ENCODE results near the gene IL17REL. TPM values are rescaled to one million over a fixed set of nuclear protein-coding genes. Genes with fewer than 3 reads are reported as not detected.

Gene IL17REL
- total RNA-seq, 2 donors from 2014 or later: 0.15 TPM; not detected in 1

DNA sequence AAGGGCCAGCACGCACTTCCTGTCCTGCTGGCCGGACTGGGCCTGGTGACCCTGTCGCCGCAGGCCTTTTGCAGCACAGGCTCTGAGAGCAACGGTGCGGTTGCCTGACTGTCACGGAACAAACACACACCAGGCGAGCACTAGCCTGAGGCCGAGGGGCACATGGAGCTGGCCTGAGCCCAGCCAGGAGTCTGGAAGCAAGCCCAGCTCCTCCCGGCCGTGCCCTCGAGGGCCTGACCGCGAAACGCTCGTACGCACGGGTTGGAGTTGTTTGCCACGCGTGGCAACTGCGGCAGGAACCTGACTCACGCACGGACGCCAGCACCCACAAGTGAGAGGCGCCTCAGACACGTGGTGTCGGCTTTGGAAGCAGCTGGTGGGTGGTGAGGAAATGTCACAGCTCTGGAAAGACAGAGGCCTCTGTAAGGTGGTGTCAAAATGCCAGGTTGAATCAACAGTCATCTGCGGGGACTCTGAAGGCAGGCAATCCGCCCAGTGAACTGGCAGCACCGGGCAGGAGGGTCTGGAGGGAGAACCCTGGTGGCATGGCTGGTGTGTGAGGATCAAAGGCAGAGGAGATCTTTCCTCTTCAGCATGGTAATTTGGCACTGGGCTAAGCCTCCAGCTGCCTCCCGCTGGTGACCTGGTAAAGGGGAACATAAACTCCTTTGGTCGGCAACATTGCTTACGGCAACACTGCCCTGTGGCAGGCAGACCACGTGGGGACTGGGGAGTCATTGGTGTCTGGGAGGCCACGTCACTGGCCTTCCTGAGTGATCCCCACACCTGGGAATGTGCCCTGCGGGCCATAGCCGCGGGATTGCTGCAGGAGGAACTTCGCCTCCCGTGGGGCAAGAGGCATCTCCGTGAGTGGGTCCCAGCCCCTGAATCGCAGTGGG, 15.3 kb upstream of the IL17REL start:
- no peaks in the 10 kb centered on the region for H3K9me3 ChIP-seq (ENCODE audit: control insufficient read depth, low read length)
- H3K4me3 Mint-ChIP-seq: no peak overlapping the region
- no peak for DNase-seq
- no peak overlapping the region for H3K27ac Mint-ChIP-seq
- peaks cover 22% of the 10 kb centered on the region for H3K27me3 ChIP-seq (ENCODE audit: control insufficient read depth, insufficient read depth, low read length, poor library complexity, severe bottlenecking)
- no peak overlapping the region for H3K27ac ChIP-seq (ENCODE audit: low read depth, low read length)
- no peaks in the 10 kb centered on the region for H3K36me3 Mint-ChIP-seq (ENCODE audit: low read depth)
- no peaks in the 10 kb centered on the region for H3K36me3 ChIP-seq (ENCODE audit: control insufficient read depth, insufficient read depth, low read length)
- 90 to 91% methylated on average over 25 to 42 of the region's 42 CpGs for WGBS, 2 experiments (ENCODE audit: insufficient coverage in 1 of 2, insufficient read length in 1 of 2)
- no peaks in the 10 kb centered on the region for H3K4me1 ChIP-seq (ENCODE audit: control insufficient read depth, insufficient read depth, low read length)
- no peak overlapping the region for H3K9ac ChIP-seq (ENCODE audit: extremely low read depth, low read length, poor library complexity, severe bottlenecking)
- TF ChIP-seq, protein P1, sequence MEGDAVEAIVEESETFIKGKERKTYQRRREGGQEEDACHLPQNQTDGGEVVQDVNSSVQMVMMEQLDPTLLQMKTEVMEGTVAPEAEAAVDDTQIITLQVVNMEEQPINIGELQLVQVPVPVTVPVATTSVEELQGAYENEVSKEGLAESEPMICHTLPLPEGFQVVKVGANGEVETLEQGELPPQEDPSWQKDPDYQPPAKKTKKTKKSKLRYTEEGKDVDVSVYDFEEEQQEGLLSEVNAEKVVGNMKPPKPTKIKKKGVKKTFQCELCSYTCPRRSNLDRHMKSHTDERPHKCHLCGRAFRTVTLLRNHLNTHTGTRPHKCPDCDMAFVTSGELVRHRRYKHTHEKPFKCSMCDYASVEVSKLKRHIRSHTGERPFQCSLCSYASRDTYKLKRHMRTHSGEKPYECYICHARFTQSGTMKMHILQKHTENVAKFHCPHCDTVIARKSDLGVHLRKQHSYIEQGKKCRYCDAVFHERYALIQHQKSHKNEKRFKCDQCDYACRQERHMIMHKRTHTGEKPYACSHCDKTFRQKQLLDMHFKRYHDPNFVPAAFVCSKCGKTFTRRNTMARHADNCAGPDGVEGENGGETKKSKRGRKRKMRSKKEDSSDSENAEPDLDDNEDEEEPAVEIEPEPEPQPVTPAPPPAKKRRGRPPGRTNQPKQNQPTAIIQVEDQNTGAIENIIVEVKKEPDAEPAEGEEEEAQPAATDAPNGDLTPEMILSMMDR (conservative IDR thresholded peaks at IDR 0.05): no peak
- H3K9me3 Mint-ChIP-seq: peaks cover 5% of the 10 kb centered on the region
- H3K27me3 Mint-ChIP-seq (ENCODE audit: insufficient read depth): peaks cover 15% of the 10 kb centered on the region
- no peak overlapping the region for H3K4me3 ChIP-seq (ENCODE audit: low read length)
- H3K4me1 Mint-ChIP-seq: no peaks in the 10 kb centered on the region

DNA sequence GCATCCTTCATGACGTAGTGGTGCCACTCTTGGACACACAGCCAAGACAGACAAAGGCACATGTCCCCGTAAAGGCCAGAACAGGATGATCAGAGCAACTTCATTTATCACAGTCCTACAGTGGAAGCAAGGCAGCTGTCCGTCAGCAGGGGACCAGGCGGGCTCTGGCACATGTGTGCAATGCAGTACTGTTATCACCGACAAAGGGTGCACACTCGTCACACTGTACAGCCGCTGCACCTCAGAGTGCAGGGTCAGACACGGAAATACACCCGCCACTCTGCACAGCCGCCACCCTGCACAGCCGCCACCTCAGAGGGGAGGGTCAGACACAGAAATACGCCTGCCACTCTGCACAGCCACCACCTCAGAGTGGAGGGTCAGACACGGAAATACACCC, 13.4 kb upstream of the IL17REL start:
- Histone ChIP-seq H3K36me3 (ENCODE audit: control insufficient read depth, insufficient read depth, low read length) (no peaks in the 10 kb centered on the region), H3K9ac (ENCODE audit: extremely low read depth, low read length, poor library complexity, severe bottlenecking) (no peak overlapping the region), H3K27me3 (ENCODE audit: control insufficient read depth, insufficient read depth, low read length, poor library complexity, severe bottlenecking) (peaks cover 22% of the 10 kb centered on the region), H3K4me1 (ENCODE audit: control insufficient read depth, insufficient read depth, low read length) (no peaks in the 10 kb centered on the region), H3K9me3 (ENCODE audit: control insufficient read depth, low read length) (no peaks in the 10 kb centered on the region), H3K27ac (ENCODE audit: low read depth, low read length) (no peak overlapping the region), H3K4me3 (ENCODE audit: low read length) (no peak overlapping the region)
- Mint-ChIP-seq H3K9me3 (peaks cover 5% of the 10 kb centered on the region), H3K36me3 (ENCODE audit: low read depth) (no peaks in the 10 kb centered on the region), H3K27me3 (ENCODE audit: insufficient read depth) (peaks cover 15% of the 10 kb centered on the region), H3K27ac (no peak overlapping the region), H3K4me1 (no peaks in the 10 kb centered on the region), H3K4me3 (no peak overlapping the region)
- TF ChIP-seq, protein P1 (conservative IDR thresholded peaks at IDR 0.05): no peak
- WGBS, 2 experiments (ENCODE audit: insufficient coverage in 1 of 2, insufficient read length in 1 of 2): 93 to 98% methylated on average over 11 to 12 of the region's 13 CpGs
- DNase-seq: no peak

DNA sequence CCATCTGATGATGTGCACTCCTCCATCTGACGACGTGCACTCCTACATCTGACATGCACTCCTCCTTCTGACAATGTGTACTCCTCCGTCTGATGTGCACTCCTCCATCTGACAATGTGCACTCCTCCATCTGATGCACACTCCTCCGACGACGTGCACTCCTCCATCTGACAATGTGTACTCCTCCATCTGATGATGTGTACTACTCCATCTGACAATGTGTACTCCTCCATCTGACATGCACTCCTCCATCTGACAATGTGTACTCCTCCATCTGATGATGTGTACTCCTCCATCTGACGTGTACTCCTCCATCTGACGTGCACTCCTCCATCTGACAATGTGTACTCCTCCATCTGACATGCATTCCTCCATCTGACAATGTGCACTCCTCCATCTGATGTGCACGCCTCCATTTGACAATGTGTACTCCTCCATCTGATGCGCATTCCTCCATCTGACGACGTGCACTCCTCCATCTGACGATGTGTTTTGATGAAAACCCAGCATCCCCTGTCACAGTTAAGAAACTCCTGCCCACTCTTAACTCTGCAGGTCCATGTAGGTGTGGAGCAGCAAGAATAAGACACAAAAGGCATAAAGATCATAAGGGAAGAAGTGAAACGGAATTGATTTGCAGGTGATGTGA, 9.7 kb upstream of the IL17REL start:
- H3K4me1 Mint-ChIP-seq: no peaks in the 10 kb centered on the region
- Histone ChIP-seq H3K4me3 (ENCODE audit: low read length) (no peak overlapping the region), H3K9me3 (ENCODE audit: control insufficient read depth, low read length) (no peaks in the 10 kb centered on the region), H3K27ac (ENCODE audit: low read depth, low read length) (no peak overlapping the region), H3K36me3 (ENCODE audit: control insufficient read depth, insufficient read depth, low read length) (no peaks in the 10 kb centered on the region), H3K4me1 (ENCODE audit: control insufficient read depth, insufficient read depth, low read length) (no peaks in the 10 kb centered on the region), H3K27me3 (ENCODE audit: control insufficient read depth, insufficient read depth, low read length, poor library complexity, severe bottlenecking) (peaks cover 14% of the 10 kb centered on the region), H3K9ac (ENCODE audit: extremely low read depth, low read length, poor library complexity, severe bottlenecking) (no peak overlapping the region)
- H3K9me3 Mint-ChIP-seq: peaks cover 5% of the 10 kb centered on the region
- peaks cover 8% of the 10 kb centered on the region for H3K27me3 Mint-ChIP-seq (ENCODE audit: insufficient read depth)
- no peak for DNase-seq
- TF ChIP-seq, protein P1 (conservative IDR thresholded peaks at IDR 0.05): no peak
- WGBS, 2 experiments (ENCODE audit: insufficient coverage in 1 of 2, insufficient read length in 1 of 2): 76 to 79% methylated on average over 13 to 14 of the region's 14 CpGs
- H3K4me3 Mint-ChIP-seq: no peak overlapping the region
- no peaks in the 10 kb centered on the region for H3K36me3 Mint-ChIP-seq (ENCODE audit: low read depth)
- H3K27ac Mint-ChIP-seq: no peak overlapping the region
